ENCODE data around the gene TMEM258. TPM values are rescaled to one million over a fixed set of nuclear protein-coding genes. Genes with fewer than 3 reads are reported as not detected.

TMEM258 gene
- total and polyA plus RNA-seq, 2 experiments from 2014 or later: 71.3 to 519 TPM

DNA sequence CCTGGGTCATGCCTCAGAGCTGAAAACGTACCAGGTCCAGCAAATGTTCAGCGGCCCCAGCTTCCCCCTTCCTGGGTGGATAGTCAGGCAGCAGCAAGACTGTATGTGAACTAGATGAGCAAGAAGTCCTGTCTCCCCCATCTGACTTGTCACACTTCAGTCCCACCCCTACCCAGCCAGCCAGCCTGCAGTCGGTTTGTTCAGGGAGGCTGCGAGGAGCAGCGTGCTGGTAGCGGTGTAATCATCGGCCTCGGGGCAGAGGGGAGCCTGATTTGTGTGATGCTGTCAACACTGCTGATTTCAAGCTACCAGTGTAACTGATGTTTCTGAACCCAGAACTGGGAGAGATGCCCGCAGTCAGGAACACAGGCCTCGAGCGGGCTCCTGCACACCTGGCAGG, 9.6 kb downstream of the TMEM258 start (continued):
- no peak for TF ChIP-seq EZH2 (IDR thresholded peaks at IDR 0.05; ENCODE audit: low read depth, unreplicated experiment)
- TF ChIP-seq STAT1 (IDR thresholded peaks at IDR 0.05; ENCODE audit: unreplicated experiment): no peak
- TF ChIP-seq, protein P1, sequence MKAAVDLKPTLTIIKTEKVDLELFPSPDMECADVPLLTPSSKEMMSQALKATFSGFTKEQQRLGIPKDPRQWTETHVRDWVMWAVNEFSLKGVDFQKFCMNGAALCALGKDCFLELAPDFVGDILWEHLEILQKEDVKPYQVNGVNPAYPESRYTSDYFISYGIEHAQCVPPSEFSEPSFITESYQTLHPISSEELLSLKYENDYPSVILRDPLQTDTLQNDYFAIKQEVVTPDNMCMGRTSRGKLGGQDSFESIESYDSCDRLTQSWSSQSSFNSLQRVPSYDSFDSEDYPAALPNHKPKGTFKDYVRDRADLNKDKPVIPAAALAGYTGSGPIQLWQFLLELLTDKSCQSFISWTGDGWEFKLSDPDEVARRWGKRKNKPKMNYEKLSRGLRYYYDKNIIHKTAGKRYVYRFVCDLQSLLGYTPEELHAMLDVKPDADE (IDR thresholded peaks at IDR 0.05): no peak
- no peak for TF ChIP-seq POLR2AphosphoS5 (IDR thresholded peaks at IDR 0.05; ENCODE audit: low read depth)
- TF ChIP-seq, protein P2, sequence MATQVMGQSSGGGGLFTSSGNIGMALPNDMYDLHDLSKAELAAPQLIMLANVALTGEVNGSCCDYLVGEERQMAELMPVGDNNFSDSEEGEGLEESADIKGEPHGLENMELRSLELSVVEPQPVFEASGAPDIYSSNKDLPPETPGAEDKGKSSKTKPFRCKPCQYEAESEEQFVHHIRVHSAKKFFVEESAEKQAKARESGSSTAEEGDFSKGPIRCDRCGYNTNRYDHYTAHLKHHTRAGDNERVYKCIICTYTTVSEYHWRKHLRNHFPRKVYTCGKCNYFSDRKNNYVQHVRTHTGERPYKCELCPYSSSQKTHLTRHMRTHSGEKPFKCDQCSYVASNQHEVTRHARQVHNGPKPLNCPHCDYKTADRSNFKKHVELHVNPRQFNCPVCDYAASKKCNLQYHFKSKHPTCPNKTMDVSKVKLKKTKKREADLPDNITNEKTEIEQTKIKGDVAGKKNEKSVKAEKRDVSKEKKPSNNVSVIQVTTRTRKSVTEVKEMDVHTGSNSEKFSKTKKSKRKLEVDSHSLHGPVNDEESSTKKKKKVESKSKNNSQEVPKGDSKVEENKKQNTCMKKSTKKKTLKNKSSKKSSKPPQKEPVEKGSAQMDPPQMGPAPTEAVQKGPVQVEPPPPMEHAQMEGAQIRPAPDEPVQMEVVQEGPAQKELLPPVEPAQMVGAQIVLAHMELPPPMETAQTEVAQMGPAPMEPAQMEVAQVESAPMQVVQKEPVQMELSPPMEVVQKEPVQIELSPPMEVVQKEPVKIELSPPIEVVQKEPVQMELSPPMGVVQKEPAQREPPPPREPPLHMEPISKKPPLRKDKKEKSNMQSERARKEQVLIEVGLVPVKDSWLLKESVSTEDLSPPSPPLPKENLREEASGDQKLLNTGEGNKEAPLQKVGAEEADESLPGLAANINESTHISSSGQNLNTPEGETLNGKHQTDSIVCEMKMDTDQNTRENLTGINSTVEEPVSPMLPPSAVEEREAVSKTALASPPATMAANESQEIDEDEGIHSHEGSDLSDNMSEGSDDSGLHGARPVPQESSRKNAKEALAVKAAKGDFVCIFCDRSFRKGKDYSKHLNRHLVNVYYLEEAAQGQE (IDR thresholded peaks at IDR 0.05; ENCODE audit: unreplicated experiment): no peak

DNA sequence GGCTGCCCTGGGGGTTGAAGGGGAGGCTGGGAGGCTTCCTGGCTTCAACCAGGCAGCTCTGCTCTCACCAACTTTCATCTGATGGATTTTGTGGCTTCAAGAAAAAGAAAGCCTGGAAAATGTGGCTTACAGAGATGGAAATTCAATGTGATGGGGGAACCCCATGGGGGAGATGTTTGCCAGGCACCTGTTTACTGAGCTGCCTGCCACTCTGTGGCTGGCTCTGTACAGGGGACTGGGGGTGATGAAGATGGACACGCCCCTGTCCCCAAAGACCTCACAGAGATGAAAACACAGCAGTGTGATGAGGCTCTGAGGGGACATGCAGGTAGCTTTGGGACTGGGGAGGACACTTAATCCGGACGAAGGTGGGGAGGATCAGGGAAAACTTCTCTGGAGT, 10.1 kb downstream of the TMEM258 start:
- Mint-ChIP-seq H3K4me3 (no peak overlapping the region), H3K36me3 (ENCODE audit: low read depth) (peaks cover 24% of the 10 kb centered on the region), H3K4me1 (peaks cover 7% of the 10 kb centered on the region; the same call in 2 of the 3 replicates), H3K27me3 (ENCODE audit: insufficient read depth, low read depth, poor library complexity) (peaks cover 20% of the 10 kb centered on the region), H3K27ac (no peak overlapping the region), H3K9me3 (0 out of 3 replicates have a peak, but pooled peaks cover 3% of the 10 kb centered on the region)
- Histone ChIP-seq H3K27me3 (ENCODE audit: insufficient read depth) (no peaks in the 10 kb centered on the region), H3K79me2 (replicated peaks; ENCODE audit: insufficient read depth) (no peaks in the 10 kb centered on the region), H3K36me3 (ENCODE audit: insufficient read depth) (peaks cover 6% of the 10 kb centered on the region), H2AFZ (no peak overlapping the region), H3K27ac (ENCODE audit: low read depth) (no peak overlapping the region), H3K4me2 (no peak overlapping the region), H4K20me1 (replicated peaks; ENCODE audit: insufficient read depth) (peaks cover 5% of the 10 kb centered on the region), H3F3A (replicated peaks; ENCODE audit: low read depth) (0 out of 2 replicates have a peak, but pooled peaks cover 2% of the 10 kb centered on the region), H3K4me1 (ENCODE audit: insufficient read depth) (no peaks in the 10 kb centered on the region), H3K9me2 (ENCODE audit: insufficient read depth) (no peaks in the 10 kb centered on the region), H3K4me3 (no peak overlapping the region)
- ATAC-seq: no peak
- DNase-seq (ENCODE audit: low spot score): no peak
- TF ChIP-seq ZNF114 (CRISPR knock-in tag; IDR thresholded peaks at IDR 0.05): no peak
- TF ChIP-seq EZH2phosphoT487 (IDR thresholded peaks at IDR 0.05; ENCODE audit: unreplicated experiment): no peak
- TF ChIP-seq POLR2AphosphoS5 (IDR thresholded peaks at IDR 0.05; ENCODE audit: low read depth): no peak
- no peak for TF ChIP-seq CREB1 (CRISPR knock-in tag; IDR thresholded peaks at IDR 0.05; ENCODE audit: low read depth)
- TF ChIP-seq, protein P3, sequence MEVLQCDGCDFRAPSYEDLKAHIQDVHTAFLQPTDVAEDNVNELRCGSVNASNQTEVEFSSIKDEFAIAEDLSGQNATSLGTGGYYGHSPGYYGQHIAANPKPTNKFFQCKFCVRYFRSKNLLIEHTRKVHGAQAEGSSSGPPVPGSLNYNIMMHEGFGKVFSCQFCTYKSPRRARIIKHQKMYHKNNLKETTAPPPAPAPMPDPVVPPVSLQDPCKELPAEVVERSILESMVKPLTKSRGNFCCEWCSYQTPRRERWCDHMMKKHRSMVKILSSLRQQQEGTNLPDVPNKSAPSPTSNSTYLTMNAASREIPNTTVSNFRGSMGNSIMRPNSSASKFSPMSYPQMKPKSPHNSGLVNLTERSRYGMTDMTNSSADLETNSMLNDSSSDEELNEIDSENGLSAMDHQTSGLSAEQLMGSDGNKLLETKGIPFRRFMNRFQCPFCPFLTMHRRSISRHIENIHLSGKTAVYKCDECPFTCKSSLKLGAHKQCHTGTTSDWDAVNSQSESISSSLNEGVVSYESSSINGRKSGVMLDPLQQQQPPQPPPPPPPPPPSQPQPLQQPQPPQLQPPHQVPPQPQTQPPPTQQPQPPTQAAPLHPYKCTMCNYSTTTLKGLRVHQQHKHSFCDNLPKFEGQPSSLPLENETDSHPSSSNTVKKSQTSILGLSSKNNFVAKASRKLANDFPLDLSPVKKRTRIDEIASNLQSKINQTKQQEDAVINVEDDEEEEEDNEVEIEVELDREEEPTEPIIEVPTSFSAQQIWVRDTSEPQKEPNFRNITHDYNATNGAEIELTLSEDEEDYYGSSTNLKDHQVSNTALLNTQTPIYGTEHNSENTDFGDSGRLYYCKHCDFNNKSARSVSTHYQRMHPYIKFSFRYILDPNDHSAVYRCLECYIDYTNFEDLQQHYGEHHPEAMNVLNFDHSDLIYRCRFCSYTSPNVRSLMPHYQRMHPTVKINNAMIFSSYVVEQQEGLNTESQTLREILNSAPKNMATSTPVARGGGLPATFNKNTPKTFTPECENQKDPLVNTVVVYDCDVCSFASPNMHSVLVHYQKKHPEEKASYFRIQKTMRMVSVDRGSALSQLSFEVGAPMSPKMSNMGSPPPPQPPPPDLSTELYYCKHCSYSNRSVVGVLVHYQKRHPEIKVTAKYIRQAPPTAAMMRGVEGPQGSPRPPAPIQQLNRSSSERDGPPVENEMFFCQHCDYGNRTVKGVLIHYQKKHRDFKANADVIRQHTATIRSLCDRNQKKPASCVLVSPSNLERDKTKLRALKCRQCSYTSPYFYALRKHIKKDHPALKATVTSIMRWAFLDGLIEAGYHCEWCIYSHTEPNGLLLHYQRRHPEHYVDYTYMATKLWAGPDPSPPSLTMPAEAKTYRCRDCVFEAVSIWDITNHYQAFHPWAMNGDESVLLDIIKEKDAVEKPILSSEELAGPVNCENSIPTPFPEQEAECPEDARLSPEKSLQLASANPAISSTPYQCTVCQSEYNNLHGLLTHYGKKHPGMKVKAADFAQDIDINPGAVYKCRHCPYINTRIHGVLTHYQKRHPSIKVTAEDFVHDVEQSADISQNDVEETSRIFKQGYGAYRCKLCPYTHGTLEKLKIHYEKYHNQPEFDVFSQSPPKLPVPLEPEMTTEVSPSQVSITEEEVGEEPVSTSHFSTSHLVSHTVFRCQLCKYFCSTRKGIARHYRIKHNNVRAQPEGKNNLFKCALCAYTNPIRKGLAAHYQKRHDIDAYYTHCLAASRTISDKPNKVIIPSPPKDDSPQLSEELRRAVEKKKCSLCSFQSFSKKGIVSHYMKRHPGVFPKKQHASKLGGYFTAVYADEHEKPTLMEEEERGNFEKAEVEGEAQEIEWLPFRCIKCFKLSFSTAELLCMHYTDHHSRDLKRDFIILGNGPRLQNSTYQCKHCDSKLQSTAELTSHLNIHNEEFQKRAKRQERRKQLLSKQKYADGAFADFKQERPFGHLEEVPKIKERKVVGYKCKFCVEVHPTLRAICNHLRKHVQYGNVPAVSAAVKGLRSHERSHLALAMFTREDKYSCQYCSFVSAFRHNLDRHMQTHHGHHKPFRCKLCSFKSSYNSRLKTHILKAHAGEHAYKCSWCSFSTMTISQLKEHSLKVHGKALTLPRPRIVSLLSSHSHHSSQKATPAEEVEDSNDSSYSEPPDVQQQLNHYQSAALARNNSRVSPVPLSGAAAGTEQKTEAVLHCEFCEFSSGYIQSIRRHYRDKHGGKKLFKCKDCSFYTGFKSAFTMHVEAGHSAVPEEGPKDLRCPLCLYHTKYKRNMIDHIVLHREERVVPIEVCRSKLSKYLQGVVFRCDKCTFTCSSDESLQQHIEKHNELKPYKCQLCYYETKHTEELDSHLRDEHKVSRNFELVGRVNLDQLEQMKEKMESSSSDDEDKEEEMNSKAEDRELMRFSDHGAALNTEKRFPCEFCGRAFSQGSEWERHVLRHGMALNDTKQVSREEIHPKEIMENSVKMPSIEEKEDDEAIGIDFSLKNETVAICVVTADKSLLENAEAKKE (CRISPR knock-in tag; IDR thresholded peaks at IDR 0.05): no peak
- TF ChIP-seq JUNB (IDR thresholded peaks at IDR 0.05; ENCODE audit: unreplicated experiment): no peak
- TF ChIP-seq, protein P4, sequence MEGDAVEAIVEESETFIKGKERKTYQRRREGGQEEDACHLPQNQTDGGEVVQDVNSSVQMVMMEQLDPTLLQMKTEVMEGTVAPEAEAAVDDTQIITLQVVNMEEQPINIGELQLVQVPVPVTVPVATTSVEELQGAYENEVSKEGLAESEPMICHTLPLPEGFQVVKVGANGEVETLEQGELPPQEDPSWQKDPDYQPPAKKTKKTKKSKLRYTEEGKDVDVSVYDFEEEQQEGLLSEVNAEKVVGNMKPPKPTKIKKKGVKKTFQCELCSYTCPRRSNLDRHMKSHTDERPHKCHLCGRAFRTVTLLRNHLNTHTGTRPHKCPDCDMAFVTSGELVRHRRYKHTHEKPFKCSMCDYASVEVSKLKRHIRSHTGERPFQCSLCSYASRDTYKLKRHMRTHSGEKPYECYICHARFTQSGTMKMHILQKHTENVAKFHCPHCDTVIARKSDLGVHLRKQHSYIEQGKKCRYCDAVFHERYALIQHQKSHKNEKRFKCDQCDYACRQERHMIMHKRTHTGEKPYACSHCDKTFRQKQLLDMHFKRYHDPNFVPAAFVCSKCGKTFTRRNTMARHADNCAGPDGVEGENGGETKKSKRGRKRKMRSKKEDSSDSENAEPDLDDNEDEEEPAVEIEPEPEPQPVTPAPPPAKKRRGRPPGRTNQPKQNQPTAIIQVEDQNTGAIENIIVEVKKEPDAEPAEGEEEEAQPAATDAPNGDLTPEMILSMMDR (conservative IDR thresholded peaks at IDR 0.05; ENCODE audit: low read depth in 2 of 2): no peak
- no peak for TF ChIP-seq EZH2 (IDR thresholded peaks at IDR 0.05; ENCODE audit: low read depth, unreplicated experiment)
- no peak for TF ChIP-seq STAT1 (IDR thresholded peaks at IDR 0.05; ENCODE audit: unreplicated experiment)
- TF ChIP-seq, protein P1 (IDR thresholded peaks at IDR 0.05): no peak

Data from GM23338 (cell line).